Measurements from ENCODE around the gene ANKS1A.

DNA sequence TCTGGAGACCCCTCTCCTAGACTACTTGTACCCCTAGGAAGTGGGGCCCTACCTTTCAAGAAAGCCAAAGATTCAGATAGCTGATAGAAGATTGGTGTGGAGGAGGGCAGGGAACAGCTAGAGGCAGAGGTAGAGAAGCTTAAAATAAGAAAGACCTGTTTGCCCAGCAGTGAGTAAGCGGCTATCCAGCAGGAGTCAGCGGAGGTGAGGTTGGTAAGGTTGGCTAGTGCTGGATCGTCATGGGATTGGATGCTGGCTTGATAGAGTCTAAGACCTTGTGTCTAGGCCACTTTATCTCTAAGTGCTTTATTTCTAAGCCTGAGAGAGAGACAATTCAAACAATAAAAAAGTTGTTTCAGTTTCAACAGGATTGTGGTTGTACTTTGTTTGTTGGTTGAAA, 19.1 kb downstream of the ANKS1A start:
- TF ChIP-seq EZH2phosphoT487 (IDR thresholded peaks at IDR 0.05), result no peak
- TF ChIP-seq CTCF (IDR thresholded peaks at IDR 0.05), result no peak

All from neural progenitor cell (in vitro differentiated cells).